ENCODE data around the gene SLC38A1. TPM values are rescaled to one million over a fixed set of nuclear protein-coding genes. Genes with fewer than 3 reads are reported as not detected.

The SLC38A1 gene
- polyA plus RNA-seq, 2 of the 4 experiments (the other 2 are of a cell fraction): 62.7 to 231 TPM

- ChIA-PET CTCF (interaction anchor here (0.6 to 1.7 kb wide), 3 partner anchors 34 to 862 kb away, joined by 3 to 9 read pairs (median 4); no protein-coding TSS in a partner anchor), POLR2A (no interaction called here)
- Histone ChIP-seq H3K4me2 (no peak overlapping the region), H3K9me3 (peaks cover 11% of the 10 kb centered on the region; the same call in 1 of the 3 replicates), H3K27ac (no peak overlapping the region), H3K4me3 (no peak overlapping the region), H3K4me1 (peaks cover 4% of the 10 kb centered on the region; the same call in 2 of the 3 replicates)
- ATAC-seq: no peak
- no peak for TF ChIP-seq USF2 (IDR thresholded peaks at IDR 0.05)
- no peak for TF ChIP-seq MYC (IDR thresholded peaks at IDR 0.05; ENCODE audit: borderline replicate concordance, low read length)
- no peak for TF ChIP-seq HOXA7 (CRISPR knock-in tag; IDR thresholded peaks at IDR 0.05)
- TF ChIP-seq E2F6 (IDR thresholded peaks at IDR 0.05; ENCODE audit: borderline replicate concordance, low read depth): no peak
- TF ChIP-seq HEYL (CRISPR knock-in tag; IDR thresholded peaks at IDR 0.05): no peak
- no peak for TF ChIP-seq HMGXB4 (CRISPR knock-in tag; IDR thresholded peaks at IDR 0.05; ENCODE audit: borderline replicate concordance)
- no peak for TF ChIP-seq CHD4 (IDR thresholded peaks at IDR 0.05; ENCODE audit: borderline replicate concordance)
- FAIRE-seq: no peak
- DNase-seq (ENCODE audit: low read depth in 1 of 2, low spot score in 1 of 2): no peak
- 78% methylated on average over 2 of the region's 2 CpGs for WGBS (ENCODE audit: missing lambda C conversion rate)
These were observed 109.4 kb downstream of the SLC38A1 start for GRCh38 chr12:46159309-46159901.

GRCh38 chr12:46158501-46158900, 110.3 kb downstream of the SLC38A1 start:
- no peak overlapping the region for H3K4me2 ChIP-seq
- WGBS (ENCODE audit: missing lambda C conversion rate): 41% methylated on average over 1 of the region's 1 CpG

More at GRCh38 chr12:46158501-46158900, 110.3 kb downstream of the SLC38A1 start:
- Histone ChIP-seq H3K4me3 (no peak overlapping the region), H3K4me1 (peaks cover 13% of the 10 kb centered on the region), H3K9me3 (peaks cover 11% of the 10 kb centered on the region; the same call in 1 of the 3 replicates), H3K27ac (no peak overlapping the region)
- DNase-seq (ENCODE audit: low read depth in 1 of 2, low spot score in 1 of 2): no peak
- no peak for TF ChIP-seq FOSL2 (IDR thresholded peaks at IDR 0.05)
- TF ChIP-seq FOSL2 (CRISPR knock-in tag; IDR thresholded peaks at IDR 0.05): no peak
- TF ChIP-seq SREBF2 (IDR thresholded peaks at IDR 0.05): no peak
- no peak for TF ChIP-seq ZNF302 (CRISPR knock-in tag; IDR thresholded peaks at IDR 0.05)
- TF ChIP-seq NPAS2 (CRISPR knock-in tag; IDR thresholded peaks at IDR 0.05; ENCODE audit: borderline replicate concordance): no peak
- TF ChIP-seq JUN (IDR thresholded peaks at IDR 0.05): no peak
- TF ChIP-seq FOXS1 (CRISPR knock-in tag; IDR thresholded peaks at IDR 0.05): no peak
- no peak for TF ChIP-seq BCL3 (IDR thresholded peaks at IDR 0.05)
- TF ChIP-seq ESRRA (IDR thresholded peaks at IDR 0.05; ENCODE audit: borderline replicate concordance, low read length): no peak
- no peak for TF ChIP-seq POLR2A (IDR thresholded peaks at IDR 0.05; ENCODE audit: low read length)
- no peak for TF ChIP-seq HEYL (CRISPR knock-in tag; IDR thresholded peaks at IDR 0.05)
- TF ChIP-seq ZC3H11A (IDR thresholded peaks at IDR 0.05): no peak
- no peak for TF ChIP-seq CBX8 (IDR thresholded peaks at IDR 0.05)
- TF ChIP-seq EHF (CRISPR knock-in tag; IDR thresholded peaks at IDR 0.05): no peak
- TF ChIP-seq CTCF (IDR thresholded peaks at IDR 0.05): no peak
- TF ChIP-seq GATA3 (IDR thresholded peaks at IDR 0.05; ENCODE audit: borderline replicate concordance): no peak
- TF ChIP-seq CHD4 (IDR thresholded peaks at IDR 0.05; ENCODE audit: borderline replicate concordance): no peak
- ATAC-seq: no peak
- POLR2A ChIA-PET: no interaction called here
- CTCF ChIA-PET: interaction anchor here (0.6 kb wide), 1 partner anchor 413 kb away, joined by 3 read pairs; no protein-coding TSS in a partner anchor
- FAIRE-seq: no peak
